ENCODE results near the gene TRPV3. TPM values are rescaled to one million over a fixed set of nuclear protein-coding genes. Genes with fewer than 3 reads are reported as not detected.
"Not testable (repeated sequence)": the region's sequence is repeated elsewhere in the genome, so short reads cannot be mapped to it uniquely, and the experiment has no call there.

TRPV3 gene
- total RNA-seq, 4 donors from 2014 or later, result 0.36 to 3.0 (median 0.86) TPM

GRCh38 chr17:3526971-3527370 lies 30.6 kb downstream of the TRPV3 start:
- no peak for DNase-seq (ENCODE audit: low spot score)
- ATAC-seq (ENCODE audit: low FRiP score), result no peak
- TF ChIP-seq, protein P1, sequence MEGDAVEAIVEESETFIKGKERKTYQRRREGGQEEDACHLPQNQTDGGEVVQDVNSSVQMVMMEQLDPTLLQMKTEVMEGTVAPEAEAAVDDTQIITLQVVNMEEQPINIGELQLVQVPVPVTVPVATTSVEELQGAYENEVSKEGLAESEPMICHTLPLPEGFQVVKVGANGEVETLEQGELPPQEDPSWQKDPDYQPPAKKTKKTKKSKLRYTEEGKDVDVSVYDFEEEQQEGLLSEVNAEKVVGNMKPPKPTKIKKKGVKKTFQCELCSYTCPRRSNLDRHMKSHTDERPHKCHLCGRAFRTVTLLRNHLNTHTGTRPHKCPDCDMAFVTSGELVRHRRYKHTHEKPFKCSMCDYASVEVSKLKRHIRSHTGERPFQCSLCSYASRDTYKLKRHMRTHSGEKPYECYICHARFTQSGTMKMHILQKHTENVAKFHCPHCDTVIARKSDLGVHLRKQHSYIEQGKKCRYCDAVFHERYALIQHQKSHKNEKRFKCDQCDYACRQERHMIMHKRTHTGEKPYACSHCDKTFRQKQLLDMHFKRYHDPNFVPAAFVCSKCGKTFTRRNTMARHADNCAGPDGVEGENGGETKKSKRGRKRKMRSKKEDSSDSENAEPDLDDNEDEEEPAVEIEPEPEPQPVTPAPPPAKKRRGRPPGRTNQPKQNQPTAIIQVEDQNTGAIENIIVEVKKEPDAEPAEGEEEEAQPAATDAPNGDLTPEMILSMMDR (IDR thresholded peaks at IDR 0.05), result no peak

- DNase-seq (ENCODE audit: low spot score) (no peak), ATAC-seq (ENCODE audit: low FRiP score) (no peak)
- TF ChIP-seq, protein P1 (IDR thresholded peaks at IDR 0.05), result no peak
Measured at GRCh38 chr17:3526491-3526890, 31.1 kb downstream of the TRPV3 start.

DNA sequence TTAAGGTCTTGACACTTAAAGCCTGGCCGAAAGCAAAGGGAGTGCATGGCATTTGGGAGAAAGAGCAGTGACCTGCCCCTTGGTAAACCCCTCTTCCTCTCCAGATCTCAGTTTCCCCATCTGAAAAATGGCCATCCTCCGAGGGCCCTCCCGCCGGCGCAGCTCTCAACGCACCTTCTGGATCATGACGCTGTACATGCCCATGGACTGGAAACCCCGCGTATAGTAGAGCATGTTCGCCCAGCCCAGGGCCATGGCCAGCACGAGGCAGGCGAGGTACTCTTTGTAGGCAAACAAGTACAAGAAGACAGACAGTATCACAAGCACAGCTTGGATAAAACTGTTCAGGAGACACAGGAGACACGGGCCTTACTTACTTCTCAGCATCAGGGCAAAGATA lies 33.6 kb downstream of the TRPV3 start:
- no peak for ATAC-seq (ENCODE audit: low FRiP score)
- TF ChIP-seq, protein P1 (IDR thresholded peaks at IDR 0.05), result no peak
- DNase-seq (ENCODE audit: low spot score), result no peak

GRCh38 chr17:3519472-3519871 lies 38.1 kb downstream of the TRPV3 start:
- not testable (repeated sequence) for ATAC-seq (ENCODE audit: low FRiP score)

GRCh38 chr17:3514873-3515272 lies 42.7 kb downstream of the TRPV3 start:
- no peak for ATAC-seq (ENCODE audit: low FRiP score)

More at GRCh38 chr17:3519472-3519871, 38.1 kb downstream of the TRPV3 start:
- DNase-seq (ENCODE audit: low spot score), result not testable (repeated sequence)

DNA sequence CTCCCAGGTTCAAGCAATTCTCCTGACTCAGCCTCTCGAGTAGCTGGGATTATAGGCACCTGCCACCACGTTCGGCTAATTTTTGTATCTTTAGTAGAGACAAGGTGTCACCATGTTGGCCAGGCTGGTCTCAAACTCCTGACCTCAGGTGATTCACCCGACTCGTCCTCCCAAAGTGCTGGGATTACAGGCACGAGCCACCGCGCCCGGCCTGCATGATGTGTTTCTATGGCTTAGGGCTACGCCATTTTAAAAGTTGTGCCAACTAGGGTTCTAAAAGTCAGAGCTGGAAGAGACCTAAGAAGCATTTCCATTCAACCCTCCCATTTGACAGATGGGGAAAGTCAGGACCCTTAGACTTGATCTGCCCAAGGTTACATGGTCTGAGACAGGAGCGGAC lies 43.4 kb downstream of the TRPV3 start:
- not testable (repeated sequence) for ATAC-seq (ENCODE audit: low FRiP score); DNase-seq (ENCODE audit: low spot score)

More at GRCh38 chr17:3514873-3515272, 42.7 kb downstream of the TRPV3 start:
- TF ChIP-seq, protein P1 (IDR thresholded peaks at IDR 0.05), result no peak
- no peak for DNase-seq (ENCODE audit: low spot score)

GRCh38 chr17:3513305-3514035 lies 44.1 kb downstream of the TRPV3 start:
- ATAC-seq (ENCODE audit: low FRiP score), result no peak

More at GRCh38 chr17:3513305-3514035, 44.1 kb downstream of the TRPV3 start:
- TF ChIP-seq, protein P1 (IDR thresholded peaks at IDR 0.05), result no peak
- no peak for DNase-seq (ENCODE audit: low spot score)
